Measurements from ENCODE around the gene BTBD9.

Gene BTBD9

GRCh38 chr6:38279423-38279822 lies 360.3 kb downstream of the BTBD9 start:
- Histone ChIP-seq H3K9ac (no peak overlapping the region), H3K4me1 (no peaks in the 10 kb centered on the region), H3K36me3 (ENCODE audit: control insufficient read depth, insufficient read depth, low read length) (no peaks in the 10 kb centered on the region), H3K4me3 (ENCODE audit: low read depth, low read length) (no peak overlapping the region), H3K27me3 (ENCODE audit: control insufficient read depth, insufficient read depth, low read length) (no peaks in the 10 kb centered on the region), H3K79me2 (no peaks in the 10 kb centered on the region), H3K4me2 (ENCODE audit: low read length) (no peak overlapping the region), H3K9me3 (ENCODE audit: control insufficient read depth, low read length) (no peaks in the 10 kb centered on the region), H2AFZ (no peak overlapping the region), H3K27ac (no peak overlapping the region)
- TF ChIP-seq, protein P1, sequence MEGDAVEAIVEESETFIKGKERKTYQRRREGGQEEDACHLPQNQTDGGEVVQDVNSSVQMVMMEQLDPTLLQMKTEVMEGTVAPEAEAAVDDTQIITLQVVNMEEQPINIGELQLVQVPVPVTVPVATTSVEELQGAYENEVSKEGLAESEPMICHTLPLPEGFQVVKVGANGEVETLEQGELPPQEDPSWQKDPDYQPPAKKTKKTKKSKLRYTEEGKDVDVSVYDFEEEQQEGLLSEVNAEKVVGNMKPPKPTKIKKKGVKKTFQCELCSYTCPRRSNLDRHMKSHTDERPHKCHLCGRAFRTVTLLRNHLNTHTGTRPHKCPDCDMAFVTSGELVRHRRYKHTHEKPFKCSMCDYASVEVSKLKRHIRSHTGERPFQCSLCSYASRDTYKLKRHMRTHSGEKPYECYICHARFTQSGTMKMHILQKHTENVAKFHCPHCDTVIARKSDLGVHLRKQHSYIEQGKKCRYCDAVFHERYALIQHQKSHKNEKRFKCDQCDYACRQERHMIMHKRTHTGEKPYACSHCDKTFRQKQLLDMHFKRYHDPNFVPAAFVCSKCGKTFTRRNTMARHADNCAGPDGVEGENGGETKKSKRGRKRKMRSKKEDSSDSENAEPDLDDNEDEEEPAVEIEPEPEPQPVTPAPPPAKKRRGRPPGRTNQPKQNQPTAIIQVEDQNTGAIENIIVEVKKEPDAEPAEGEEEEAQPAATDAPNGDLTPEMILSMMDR (IDR thresholded peaks at IDR 0.05): peak; percentile 20

GRCh38 chr6:38273325-38273724 lies 366.4 kb downstream of the BTBD9 start:
- no peaks in the 10 kb centered on the region for H3K36me3 ChIP-seq (ENCODE audit: control insufficient read depth, insufficient read depth, low read length)
- TF ChIP-seq, protein P1 (IDR thresholded peaks at IDR 0.05): no peak

DNA sequence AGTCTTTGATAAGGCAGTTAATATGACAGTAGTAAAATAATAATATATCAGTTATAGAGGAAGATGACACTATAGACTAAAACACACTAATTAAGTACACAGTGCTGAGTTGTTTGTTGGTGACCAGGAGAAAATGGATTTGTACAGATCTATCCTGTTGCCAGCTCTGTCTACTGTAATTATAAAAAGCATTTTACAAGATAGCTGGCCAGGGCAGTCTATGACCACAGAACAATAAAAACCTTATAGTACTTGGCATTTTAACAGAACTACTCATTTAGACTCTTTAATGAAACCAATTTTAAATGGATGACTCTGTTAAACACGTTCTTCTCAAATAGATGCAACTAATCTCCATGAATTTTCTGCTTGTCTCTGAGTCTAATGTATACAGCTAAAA lies 367.5 kb downstream of the BTBD9 start:
- Histone ChIP-seq H3K79me2 (no peaks in the 10 kb centered on the region), H3K36me3 (ENCODE audit: control insufficient read depth, insufficient read depth, low read length) (no peaks in the 10 kb centered on the region), H3K9ac (no peak overlapping the region), H3K4me1 (no peaks in the 10 kb centered on the region), H3K27me3 (ENCODE audit: control insufficient read depth, insufficient read depth, low read length) (no peaks in the 10 kb centered on the region), H2AFZ (no peak overlapping the region), H3K27ac (no peak overlapping the region), H3K4me3 (ENCODE audit: low read depth, low read length) (no peak overlapping the region), H3K9me3 (ENCODE audit: control insufficient read depth, low read length) (no peaks in the 10 kb centered on the region), H3K4me2 (ENCODE audit: low read length) (no peak overlapping the region)
- TF ChIP-seq, protein P1 (IDR thresholded peaks at IDR 0.05): no peak

More at GRCh38 chr6:38273325-38273724, 366.4 kb downstream of the BTBD9 start:
- H3K4me1 ChIP-seq: no peaks in the 10 kb centered on the region
- H3K79me2 ChIP-seq: no peaks in the 10 kb centered on the region
- H3K27ac ChIP-seq: no peak overlapping the region
- no peak overlapping the region for H3K9ac ChIP-seq
- H3K4me2 ChIP-seq (ENCODE audit: low read length): no peak overlapping the region
- H3K27me3 ChIP-seq (ENCODE audit: control insufficient read depth, insufficient read depth, low read length): no peaks in the 10 kb centered on the region
- no peak overlapping the region for H2AFZ ChIP-seq
- H3K4me3 ChIP-seq (ENCODE audit: low read depth, low read length): no peak overlapping the region
- no peaks in the 10 kb centered on the region for H3K9me3 ChIP-seq (ENCODE audit: control insufficient read depth, low read length)

- H3K27ac ChIP-seq: no peak overlapping the region
- H2AFZ ChIP-seq: no peak overlapping the region
- no peaks in the 10 kb centered on the region for H3K36me3 ChIP-seq (ENCODE audit: control insufficient read depth, insufficient read depth, low read length)
- H3K4me1 ChIP-seq: no peaks in the 10 kb centered on the region
- no peaks in the 10 kb centered on the region for H3K79me2 ChIP-seq
- no peak overlapping the region for H3K4me3 ChIP-seq (ENCODE audit: low read depth, low read length)
- H3K4me2 ChIP-seq (ENCODE audit: low read length): no peak overlapping the region
- TF ChIP-seq, protein P1 (IDR thresholded peaks at IDR 0.05): no peak
- no peaks in the 10 kb centered on the region for H3K27me3 ChIP-seq (ENCODE audit: control insufficient read depth, insufficient read depth, low read length)
- H3K9me3 ChIP-seq (ENCODE audit: control insufficient read depth, low read length): no peaks in the 10 kb centered on the region
- H3K9ac ChIP-seq: no peak overlapping the region
Measured at GRCh38 chr6:38271081-38271480, 368.6 kb downstream of the BTBD9 start.

GRCh38 chr6:38270367-38270766 lies 369.4 kb downstream of the BTBD9 start:
- no peaks in the 10 kb centered on the region for H3K36me3 ChIP-seq (ENCODE audit: control insufficient read depth, insufficient read depth, low read length)
- H3K9me3 ChIP-seq (ENCODE audit: control insufficient read depth, low read length): no peaks in the 10 kb centered on the region
- no peak overlapping the region for H2AFZ ChIP-seq
- H3K4me1 ChIP-seq: no peaks in the 10 kb centered on the region
- no peaks in the 10 kb centered on the region for H3K79me2 ChIP-seq
- no peak overlapping the region for H3K27ac ChIP-seq
- H3K4me3 ChIP-seq (ENCODE audit: low read depth, low read length): no peak overlapping the region
- no peak overlapping the region for H3K9ac ChIP-seq
- H3K4me2 ChIP-seq (ENCODE audit: low read length): no peak overlapping the region
- TF ChIP-seq, protein P1 (IDR thresholded peaks at IDR 0.05): no peak
- no peaks in the 10 kb centered on the region for H3K27me3 ChIP-seq (ENCODE audit: control insufficient read depth, insufficient read depth, low read length)

Data from parathyroid adenoma (tissue), 2 donors.